T-cell (primary cell): ENCODE results near the gene UMOD. TPM values are rescaled to one million over a fixed set of nuclear protein-coding genes. Genes with fewer than 3 reads are reported as not detected.
"Not testable (repeated sequence)": the region's sequence is repeated elsewhere in the genome, so short reads cannot be mapped to it uniquely, and the experiment has no call there.

Experiments
- ATAC-seq, 4 experiments: fragments of 200-7000 bp in 3 of 4; fragments of 150-1000 bp in 1 of 4; cut with Tn5 transposase; replicated peaks in 1 of 4; 1 replicate in 3 of 4; 2 replicates in 1 of 4; pipeline ENCODE4 v1.10.0; 2021; ENCODE audit warnings: moderate library complexity in 3 of 4, mild to moderate bottlenecking in 2 of 4, moderate number of reproducible peaks in 1 of 4
- CTCF ChIA-PET, 2 donors: fragments of 300-600 bp; sonication (Branson Sonifier 250); formaldehyde crosslinking; loops; one replicate each; lab custom pipeline; 2022; ENCODE audit warnings: antibody characterized with exemption in 2 of 2; lab: Charles Lee
- POLR2A ChIA-PET, 2 donors: fragments of 300-600 bp; sonication (Branson Sonifier 250); formaldehyde crosslinking; loops; one replicate each; lab custom pipeline; 2022; ENCODE audit warnings: antibody characterized with exemption in 2 of 2; lab: Charles Lee
- DNase-seq, 35 experiments: peaks; one replicate each; pipeline versions ENCODE4 v3.0.0 to v3.0.0-alpha.2; 2013 to 2023
- H3K27ac ChIP-seq: one replicate; pipeline ENCODE4 v1.5.1; 2013; ENCODE audit warnings: low read length
- H3K27me3 ChIP-seq, 2 experiments: replicated peaks in 1 of 2; 1 replicate in 1 of 2; 2 replicates in 1 of 2; pipeline versions ENCODE4 v1.6.1 to v1.7.0; 2013; ENCODE audit warnings: low read length in 1 of 2, mixed read lengths in 1 of 2; ENCODE audit not compliant: control insufficient read depth in 2 of 2, insufficient read depth in 2 of 2; ENCODE audit errors: extremely low read depth in 1 of 2
- H3K36me3 ChIP-seq, 2 donors: 1 replicate in 1 of 2; 2 replicates in 1 of 2; pipeline versions ENCODE4 v1.6.1 to v1.7.0; 2013; ENCODE audit warnings: low read length in 1 of 2; ENCODE audit not compliant: control insufficient read depth in 2 of 2, insufficient read depth in 1 of 2; ENCODE audit errors: extremely low read depth in 1 of 2
- H3K4me1 ChIP-seq, 2 experiments: 1 replicate in 1 of 2; 2 replicates in 1 of 2; pipeline versions ENCODE4 v1.6.1 to v1.7.0; 2013; ENCODE audit warnings: low read length in 2 of 2, mixed read lengths in 1 of 2; ENCODE audit not compliant: insufficient read depth in 2 of 2, control insufficient read depth in 1 of 2; ENCODE audit errors: extremely low read depth in 1 of 2
- H3K4me3 ChIP-seq, 2 donors: 1 replicate in 1 of 2; 2 replicates in 1 of 2; pipeline versions ENCODE4 v1.5.1 to v1.7.0; 2013; ENCODE audit warnings: mild to moderate bottlenecking in 2 of 2, low read length in 1 of 2, moderate library complexity in 1 of 2; ENCODE audit not compliant: control insufficient read depth in 1 of 2; ENCODE audit errors: extremely low read depth in 1 of 2
- H3K9me3 ChIP-seq: 2 replicates; pipeline ENCODE4 v1.7.0; 2013
- H3K27ac Mint-ChIP-seq, 2 donors: one replicate each; pipeline ENCODE4 v1.8.0; 2020 to 2021; ENCODE audit warnings: mild to moderate bottlenecking in 2 of 2, mixed read lengths in 2 of 2
- H3K27me3 Mint-ChIP-seq, 2 donors: one replicate each; pipeline ENCODE4 v1.8.0; 2021 to 2022; ENCODE audit warnings: mixed read lengths in 2 of 2
- H3K36me3 Mint-ChIP-seq: one replicate; pipeline ENCODE4 v1.8.0; 2021; ENCODE audit warnings: mixed read lengths
- H3K4me1 Mint-ChIP-seq, 3 donors: one replicate each; pipeline ENCODE4 v1.8.0; 2020 to 2022; ENCODE audit warnings: mixed read lengths in 3 of 3, mild to moderate bottlenecking in 1 of 3
- H3K4me3 Mint-ChIP-seq, 3 donors: one replicate each; pipeline ENCODE4 v1.8.0; 2020 to 2022; ENCODE audit warnings: mild to moderate bottlenecking in 3 of 3, mixed read lengths in 3 of 3, moderate library complexity in 3 of 3
- H3K9me3 Mint-ChIP-seq, 3 donors: one replicate each; pipeline ENCODE4 v1.8.0; 2020 to 2022; ENCODE audit warnings: mixed read lengths in 3 of 3
- WGBS: methylation state at CpG from one replicate; pipeline ENCODE4 v1.1.5; 2013; ENCODE audit warnings: missing lambda C conversion rate; ENCODE audit not compliant: insufficient coverage; 5-methylcytosine and 5-hydroxymethylcytosine counted together
- total RNA-seq, 35 experiments: library from RNA in 6 of 35; stranded (reverse) in 6 of 35; fragments of 120-200 nt in 1 of 35; gene quantifications; one replicate each; pipeline versions ENCODE4 v1.2.1 to v1.2.4 and lab custom pipeline; 2013 to 2026

The UMOD gene
- total RNA-seq, 5 donors from 2014 or later (not counting 1 experiment from before 2014, with no cell fraction given), result not detected

- H3K27me3 ChIP-seq, POLR2A ChIA-PET, H3K9me3 ChIP-seq, H3K27ac ChIP-seq, CTCF ChIA-PET, H3K36me3 Mint-ChIP-seq, DNase-seq, H3K4me1 Mint-ChIP-seq, H3K4me1 ChIP-seq, H3K27ac Mint-ChIP-seq, H3K4me3 ChIP-seq, H3K27me3 Mint-ChIP-seq, H3K36me3 ChIP-seq, H3K4me3 Mint-ChIP-seq, H3K9me3 Mint-ChIP-seq, ATAC-seq: not testable (repeated sequence)
- no CpG with 5 or more reads among the region's 2 CpGs for WGBS
These were observed 31.5 kb downstream of the UMOD start for GRCh38 chr16:20321051-20321450.

GRCh38 chr16:20320592-20320991 is 31.9 kb downstream of the UMOD start:
- POLR2A ChIA-PET, result no interaction called here
- H3K9me3 Mint-ChIP-seq, result no peaks in the 10 kb centered on the region
- CTCF ChIA-PET, result no interaction called here

GRCh38 chr16:20320178-20320577 is 32.3 kb downstream of the UMOD start:
- ChIA-PET POLR2A (no interaction called here), CTCF (no interaction called here)
- peaks cover 0 to 6% of the 10 kb centered on the region in 2 experiments for H3K27me3 ChIP-seq
- H3K4me1 ChIP-seq, result no peaks in the 10 kb centered on the region
- H3K27ac ChIP-seq, result no peak overlapping the region
- WGBS, result 68% methylated on average over 2 of the region's 2 CpGs
- Mint-ChIP-seq H3K27me3 (peaks cover 2 to 3% of the 10 kb centered on the region in 2 donors), H3K4me3 (no peak overlapping the region), H3K4me1 (no peaks in the 10 kb centered on the region), H3K27ac (no peak overlapping the region), H3K36me3 (no peaks in the 10 kb centered on the region), H3K9me3 (no peaks in the 10 kb centered on the region)
- no peak for ATAC-seq
- no peak overlapping the region for H3K4me3 ChIP-seq
- no peaks in the 10 kb centered on the region for H3K9me3 ChIP-seq
- DNase-seq, result no peak
- no peaks in the 10 kb centered on the region for H3K36me3 ChIP-seq

More at GRCh38 chr16:20320592-20320991, 31.9 kb downstream of the UMOD start:
- Histone ChIP-seq H3K27ac (no peak overlapping the region), H3K36me3 (no peaks in the 10 kb centered on the region), H3K4me3 (no peak overlapping the region), H3K27me3 (peaks cover 0 to 6% of the 10 kb centered on the region in 2 experiments), H3K4me1 (no peaks in the 10 kb centered on the region), H3K9me3 (no peaks in the 10 kb centered on the region)
- ATAC-seq, result no peak
- Mint-ChIP-seq H3K36me3 (no peaks in the 10 kb centered on the region), H3K27ac (no peak overlapping the region), H3K4me3 (no peak overlapping the region), H3K4me1 (no peaks in the 10 kb centered on the region), H3K27me3 (peaks cover 2 to 3% of the 10 kb centered on the region in 2 donors)
- DNase-seq, result no peak

GRCh38 chr16:20319406-20319805 is 33.1 kb downstream of the UMOD start:
- POLR2A ChIA-PET, result no interaction called here

GRCh38 chr16:20318437-20318836 is 34.1 kb downstream of the UMOD start:
- 43% methylated on average over 2 of the region's 3 CpGs for WGBS
- Histone ChIP-seq H3K4me1 (no peaks in the 10 kb centered on the region), H3K27me3 (no peaks in the 10 kb centered on the region), H3K27ac (no peak overlapping the region), H3K9me3 (no peaks in the 10 kb centered on the region), H3K4me3 (no peak overlapping the region), H3K36me3 (no peaks in the 10 kb centered on the region)
- POLR2A ChIA-PET, result no interaction called here
- Mint-ChIP-seq H3K9me3 (peaks cover 0 to under 1% (median 0%) of the 10 kb centered on the region in 3 donors), H3K4me3 (no peak overlapping the region), H3K4me1 (no peaks in the 10 kb centered on the region), H3K27me3 (peaks cover 2 to 3% of the 10 kb centered on the region in 2 donors), H3K36me3 (no peaks in the 10 kb centered on the region), H3K27ac (no peak overlapping the region)
- CTCF ChIA-PET, result no interaction called here
- DNase-seq, result no peak
- ATAC-seq, result no peak

More at GRCh38 chr16:20319406-20319805, 33.1 kb downstream of the UMOD start:
- ATAC-seq (no peak), DNase-seq (no peak)
- H3K4me1 ChIP-seq, result no peaks in the 10 kb centered on the region
- no peaks in the 10 kb centered on the region for H3K36me3 ChIP-seq
- H3K27ac ChIP-seq, result no peak overlapping the region
- CTCF ChIA-PET, result no interaction called here
- H3K4me3 ChIP-seq, result no peak overlapping the region
- H3K36me3 Mint-ChIP-seq, result no peaks in the 10 kb centered on the region
- H3K4me1 Mint-ChIP-seq, result no peaks in the 10 kb centered on the region
- H3K27me3 ChIP-seq, result peaks cover 0 to 6% of the 10 kb centered on the region in 2 experiments
- no CpG with 5 or more reads among the region's 1 CpG for WGBS
- H3K27me3 Mint-ChIP-seq, result peaks cover 2 to 3% of the 10 kb centered on the region in 2 donors
- no peaks in the 10 kb centered on the region for H3K9me3 ChIP-seq
- H3K9me3 Mint-ChIP-seq, result no peaks in the 10 kb centered on the region
- H3K4me3 Mint-ChIP-seq, result no peak overlapping the region
- no peak overlapping the region for H3K27ac Mint-ChIP-seq

- 65% methylated on average over 3 of the region's 7 CpGs for WGBS
- Histone ChIP-seq H3K4me1 (no peaks in the 10 kb centered on the region), H3K9me3 (no peaks in the 10 kb centered on the region), H3K27me3 (no peaks in the 10 kb centered on the region), H3K36me3 (no peaks in the 10 kb centered on the region), H3K4me3 (no peak overlapping the region), H3K27ac (no peak overlapping the region)
- ChIA-PET POLR2A (no interaction called here), CTCF (no interaction called here)
- Mint-ChIP-seq H3K27ac (no peak overlapping the region), H3K4me1 (no peaks in the 10 kb centered on the region), H3K27me3 (peaks cover 2 to 3% of the 10 kb centered on the region in 2 donors), H3K4me3 (no peak overlapping the region), H3K9me3 (peaks cover 0 to 4% (median 0%) of the 10 kb centered on the region in 3 donors), H3K36me3 (no peaks in the 10 kb centered on the region)
- ATAC-seq, result no peak
- DNase-seq, result no peak
These were observed 34.5 kb downstream of the UMOD start for GRCh38 chr16:20318006-20318405.

GRCh38 chr16:20317117-20317516 is 35.4 kb downstream of the UMOD start:
- Mint-ChIP-seq H3K4me3 (no peak overlapping the region), H3K4me1 (no peaks in the 10 kb centered on the region), H3K27me3 (peaks cover 2 to 3% of the 10 kb centered on the region in 2 donors), H3K27ac (no peak overlapping the region), H3K36me3 (no peaks in the 10 kb centered on the region), H3K9me3 (peaks cover 0 to 5% (median 0%) of the 10 kb centered on the region in 3 donors)
- ATAC-seq, result no peak
- ChIA-PET POLR2A (no interaction called here), CTCF (no interaction called here)
- no peaks in the 10 kb centered on the region for H3K4me1 ChIP-seq
- H3K36me3 ChIP-seq, result no peaks in the 10 kb centered on the region
- WGBS, result no CpG with 5 or more reads among the region's 8 CpGs
- no peak overlapping the region for H3K27ac ChIP-seq
- no peak overlapping the region for H3K4me3 ChIP-seq
- no peaks in the 10 kb centered on the region for H3K9me3 ChIP-seq
- no peaks in the 10 kb centered on the region for H3K27me3 ChIP-seq
- DNase-seq, result no peak
